Measurements from ENCODE around the gene TMX1. TPM values are rescaled to one million over a fixed set of nuclear protein-coding genes. Genes with fewer than 3 reads are reported as not detected.

The TMX1 gene
- total and polyA plus RNA-seq, 7 donors, result 6.6 to 16.1 (median 11.0) TPM

GRCh38 chr14:51224551-51224950, 15.5 kb upstream of the TMX1 start:
- ATAC-seq (no peak), DNase-seq (no peak)
- 93 to 100% (median 97%) methylated on average over 1 of the region's 1 CpG for WGBS, 3 donors
- no peak for TF ChIP-seq CTCF (IDR thresholded peaks at IDR 0.05)
- intact Hi-C loops (cut with DNase I), result loop anchor here in 1 of 2 donors (5.0 kb wide), 1 partner anchor 272 kb away; no protein-coding TSS in a partner anchor
- Histone ChIP-seq H3K9me3 (no peaks in the 10 kb centered on the region), H3K36me3 (ENCODE audit: insufficient read depth in 1 of 2, low read depth in 1 of 2) (no peaks in the 10 kb centered on the region), H3K27ac (no peak overlapping the region), H3K4me3 (no peak overlapping the region), H3K4me1 (no peaks in the 10 kb centered on the region), H3K27me3 (ENCODE audit: insufficient read depth in 3 of 3, low read length in 2 of 3) (no peaks in the 10 kb centered on the region)

DNA sequence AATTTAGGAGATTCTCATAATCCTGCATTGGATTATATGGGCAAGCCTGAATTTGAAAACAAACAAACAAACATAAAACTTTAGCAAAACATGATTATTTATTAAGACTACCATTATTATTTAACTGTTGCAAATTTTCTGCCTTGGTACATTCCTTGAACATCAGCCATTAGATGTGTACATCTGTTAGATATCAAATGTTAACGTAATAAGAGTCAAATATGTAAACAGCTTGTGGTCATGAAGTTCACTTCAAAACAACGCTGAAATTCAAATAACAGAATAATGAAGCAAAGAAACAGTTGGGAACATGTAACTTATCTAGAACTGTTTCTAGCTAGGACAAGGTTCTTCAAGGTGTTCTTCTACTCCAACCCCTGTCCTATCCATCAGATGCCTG, 14.3 kb upstream of the TMX1 start:
- ATAC-seq, result no peak
- intact Hi-C loops (cut with DNase I), result loop anchor here in 1 of 2 donors (5.0 kb wide), 1 partner anchor 68 kb away; no protein-coding TSS in a partner anchor
- Histone ChIP-seq H3K4me1 (no peaks in the 10 kb centered on the region), H3K9me3 (no peaks in the 10 kb centered on the region), H3K27me3 (ENCODE audit: insufficient read depth in 3 of 3, low read length in 2 of 3) (no peaks in the 10 kb centered on the region), H3K27ac (no peak overlapping the region), H3K36me3 (ENCODE audit: insufficient read depth in 1 of 2, low read depth in 1 of 2) (no peaks in the 10 kb centered on the region), H3K4me3 (no peak overlapping the region)
- no peak for TF ChIP-seq CTCF (IDR thresholded peaks at IDR 0.05)
- 67 to 71% (median 70%) methylated on average over 2 of the region's 2 CpGs for WGBS, 3 donors
- DNase-seq, result no peak

DNA sequence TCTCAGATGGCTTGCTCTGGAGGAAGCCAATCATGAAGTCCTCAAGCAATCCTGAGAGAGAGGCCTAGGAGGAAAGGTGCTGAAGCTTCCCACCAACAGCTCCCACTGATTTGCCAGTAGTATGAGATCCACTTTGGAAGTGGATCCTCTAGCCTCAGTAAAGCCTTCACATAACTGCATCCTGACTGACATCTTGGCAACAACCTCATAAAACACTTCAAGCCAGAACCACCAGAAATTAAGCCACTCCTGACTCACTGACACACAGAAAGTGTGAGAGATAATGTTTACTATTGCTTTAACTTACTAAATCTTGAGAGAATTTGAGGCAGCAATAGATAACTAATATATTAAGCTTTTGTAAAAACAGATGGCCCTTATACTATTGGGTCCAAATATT, 11.7 kb upstream of the TMX1 start:
- no peaks in the 10 kb centered on the region for H3K36me3 ChIP-seq (ENCODE audit: insufficient read depth in 1 of 2, low read depth in 1 of 2)
- no peak overlapping the region for H3K4me3 ChIP-seq
- H3K4me1 ChIP-seq, result no peaks in the 10 kb centered on the region
- H3K27me3 ChIP-seq (ENCODE audit: insufficient read depth in 3 of 3, low read length in 2 of 3), result no peaks in the 10 kb centered on the region
- no peak for ATAC-seq
- H3K9me3 ChIP-seq, result no peaks in the 10 kb centered on the region
- no peak for TF ChIP-seq CTCF (IDR thresholded peaks at IDR 0.05)
- no peak overlapping the region for H3K27ac ChIP-seq
- no peak for DNase-seq
- intact Hi-C loops (cut with DNase I), result loop anchor here in 1 of 2 donors (5.0 kb wide), 1 partner anchor 71 kb away; no protein-coding TSS in a partner anchor

DNA sequence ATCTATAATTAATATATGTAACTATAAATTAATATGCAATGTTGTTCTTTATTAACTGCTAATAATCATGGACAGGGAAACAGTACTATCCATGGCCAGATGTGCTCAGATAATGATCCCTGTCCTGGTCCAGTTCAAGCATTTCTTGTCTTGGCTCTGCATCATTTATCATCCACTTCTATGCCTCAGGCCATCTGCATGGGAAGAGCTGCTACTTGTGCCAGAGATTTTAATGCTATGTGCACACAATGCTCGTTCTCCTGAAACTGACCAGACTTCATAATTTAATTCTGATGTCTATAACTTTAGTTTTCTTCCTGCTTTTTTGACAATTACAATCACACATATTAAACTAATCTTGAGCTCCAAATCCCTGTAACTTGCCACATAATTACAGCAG, 11.2 kb upstream of the TMX1 start:
- H3K9me3 ChIP-seq, result no peaks in the 10 kb centered on the region
- ATAC-seq (no peak), DNase-seq (no peak)
- H3K4me3 ChIP-seq, result no peak overlapping the region
- no peaks in the 10 kb centered on the region for H3K36me3 ChIP-seq (ENCODE audit: insufficient read depth in 1 of 2, low read depth in 1 of 2)
- no peak overlapping the region for H3K27ac ChIP-seq
- intact Hi-C loops (cut with DNase I), result loop anchor here in 1 of 2 donors (5.0 kb wide), 1 partner anchor 72 kb away; no protein-coding TSS in a partner anchor
- TF ChIP-seq CTCF (IDR thresholded peaks at IDR 0.05), result no peak
- WGBS, 3 donors, result 51 to 73% (median 59%) methylated on average over 1 of the region's 1 CpG
- no peaks in the 10 kb centered on the region for H3K27me3 ChIP-seq (ENCODE audit: insufficient read depth in 3 of 3, low read length in 2 of 3)
- H3K4me1 ChIP-seq, result no peaks in the 10 kb centered on the region

GRCh38 chr14:51236314-51236713, 3.7 kb upstream of the TMX1 start:
- no peak for TF ChIP-seq CTCF (IDR thresholded peaks at IDR 0.05)
- H3K9me3 ChIP-seq, result no peaks in the 10 kb centered on the region
- ATAC-seq (no peak), DNase-seq (no peak)
- no peak overlapping the region for H3K4me3 ChIP-seq
- no peaks in the 10 kb centered on the region for H3K36me3 ChIP-seq (ENCODE audit: insufficient read depth in 1 of 2, low read depth in 1 of 2)
- peaks cover 5% of the 10 kb centered on the region for H3K4me1 ChIP-seq
- no peak overlapping the region for H3K27ac ChIP-seq
- no peaks in the 10 kb centered on the region for H3K27me3 ChIP-seq (ENCODE audit: insufficient read depth in 3 of 3, low read length in 2 of 3)
- intact Hi-C loops (cut with DNase I), result no loop called here

All from psoas muscle (tissue), 8 donors.